OCI-M2 (cell line): ENCODE results near the gene MIDN.

Experiments
- DNase-seq: peaks from one replicate; lab custom pipeline; 2025; ENCODE audit not compliant: unreplicated experiment; lab: John Stamatoyannopoulos, UW

Gene MIDN

DNA sequence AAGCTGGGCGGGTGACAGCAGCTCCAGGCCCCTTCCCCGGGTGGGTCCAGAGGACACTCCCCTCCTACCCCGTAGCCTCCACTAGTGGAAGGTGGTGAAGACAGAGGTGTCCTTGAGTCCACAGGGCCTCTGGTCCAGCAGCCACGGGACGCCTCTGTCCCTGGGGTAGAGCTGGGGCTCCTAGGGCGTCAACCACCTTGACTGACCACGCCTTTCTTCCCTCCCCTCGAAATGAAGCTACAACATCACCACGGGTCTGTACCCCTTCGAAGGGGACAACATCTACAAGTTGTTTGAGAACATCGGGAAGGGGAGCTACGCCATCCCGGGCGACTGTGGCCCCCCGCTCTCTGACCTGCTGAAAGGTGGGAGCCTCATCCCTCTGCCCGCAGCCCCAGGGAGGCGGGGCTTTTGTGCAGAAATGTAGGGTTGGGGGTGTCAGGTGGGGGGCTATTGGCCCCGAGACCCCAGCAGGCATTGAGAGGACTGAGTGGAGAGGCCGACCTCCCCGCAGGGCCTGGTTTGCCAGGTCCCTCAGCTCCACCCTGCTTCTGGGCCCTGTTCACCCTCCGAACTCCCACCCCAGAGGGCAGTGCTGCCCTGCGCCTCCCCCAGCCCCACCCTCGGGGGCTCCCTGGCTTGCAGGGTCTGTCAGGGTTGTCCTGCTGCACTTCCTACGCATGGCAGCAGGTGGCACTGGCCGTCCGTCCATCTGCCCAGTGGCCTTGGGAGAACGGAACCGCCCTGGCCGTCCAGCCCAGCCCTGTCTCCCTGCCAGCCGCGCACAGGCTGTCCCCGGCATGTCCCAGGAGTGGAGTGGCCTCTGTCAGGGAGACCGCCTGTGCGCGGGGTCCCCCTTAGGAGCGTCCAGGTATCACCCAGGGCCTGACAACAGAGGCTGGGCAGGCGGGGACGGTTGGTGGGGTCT lies 27.1 kb upstream of the MIDN start:
- no peak for DNase-seq

GRCh38 chr19:1221904-1222255 lies 26.5 kb upstream of the MIDN start:
- DNase-seq: no peak

GRCh38 chr19:1222394-1222793 lies 26.0 kb upstream of the MIDN start:
- DNase-seq: no peak

- DNase-seq: no peak
These were observed 25.1 kb upstream of the MIDN start for GRCh38 chr19:1223018-1223855.

DNA sequence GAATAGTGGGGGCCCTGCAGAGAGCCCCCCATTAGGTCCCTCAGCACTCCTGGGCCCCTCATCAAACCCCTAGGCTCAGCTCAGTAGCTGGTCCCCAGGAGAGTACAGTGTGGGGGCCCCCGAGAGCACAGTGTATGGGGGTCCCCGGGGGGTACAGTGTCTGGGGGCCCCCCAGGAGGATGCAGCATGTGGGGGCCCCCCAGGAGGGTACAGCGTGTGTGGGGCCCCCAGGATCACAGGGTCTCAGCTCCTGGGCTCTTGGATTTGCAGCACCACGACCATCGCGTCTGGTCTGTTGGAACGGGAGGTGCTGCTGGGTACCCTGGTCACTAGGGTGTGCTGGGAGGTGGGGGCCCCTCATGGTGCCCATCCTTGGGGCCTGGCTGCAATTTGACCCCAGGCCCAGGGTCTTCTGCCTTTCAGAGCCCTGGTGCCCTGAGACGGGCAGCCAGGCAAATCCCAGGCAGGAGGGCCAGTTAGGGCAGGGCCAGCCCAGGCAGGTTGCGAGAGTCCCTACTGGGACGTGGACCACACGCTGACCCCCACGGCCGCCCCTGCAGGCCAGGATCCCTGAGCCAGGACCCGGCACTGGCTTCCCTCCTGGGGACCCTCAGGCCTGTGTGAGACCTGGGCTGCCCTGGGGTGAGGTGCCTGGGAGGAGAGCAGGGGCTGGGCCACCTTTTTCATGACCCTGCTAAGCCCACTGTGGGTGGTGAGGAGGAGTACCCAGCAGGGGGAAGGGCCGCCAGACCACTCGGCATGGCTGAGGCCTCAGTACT lies 24.1 kb upstream of the MIDN start:
- DNase-seq: no peak

- no peak for DNase-seq
These were observed 23.5 kb upstream of the MIDN start for GRCh38 chr19:1224847-1225246.

- no peak for DNase-seq
These were observed 22.8 kb upstream of the MIDN start for GRCh38 chr19:1225440-1226226.

GRCh38 chr19:1226227-1226518 lies 22.2 kb upstream of the MIDN start:
- DNase-seq: no peak

DNA sequence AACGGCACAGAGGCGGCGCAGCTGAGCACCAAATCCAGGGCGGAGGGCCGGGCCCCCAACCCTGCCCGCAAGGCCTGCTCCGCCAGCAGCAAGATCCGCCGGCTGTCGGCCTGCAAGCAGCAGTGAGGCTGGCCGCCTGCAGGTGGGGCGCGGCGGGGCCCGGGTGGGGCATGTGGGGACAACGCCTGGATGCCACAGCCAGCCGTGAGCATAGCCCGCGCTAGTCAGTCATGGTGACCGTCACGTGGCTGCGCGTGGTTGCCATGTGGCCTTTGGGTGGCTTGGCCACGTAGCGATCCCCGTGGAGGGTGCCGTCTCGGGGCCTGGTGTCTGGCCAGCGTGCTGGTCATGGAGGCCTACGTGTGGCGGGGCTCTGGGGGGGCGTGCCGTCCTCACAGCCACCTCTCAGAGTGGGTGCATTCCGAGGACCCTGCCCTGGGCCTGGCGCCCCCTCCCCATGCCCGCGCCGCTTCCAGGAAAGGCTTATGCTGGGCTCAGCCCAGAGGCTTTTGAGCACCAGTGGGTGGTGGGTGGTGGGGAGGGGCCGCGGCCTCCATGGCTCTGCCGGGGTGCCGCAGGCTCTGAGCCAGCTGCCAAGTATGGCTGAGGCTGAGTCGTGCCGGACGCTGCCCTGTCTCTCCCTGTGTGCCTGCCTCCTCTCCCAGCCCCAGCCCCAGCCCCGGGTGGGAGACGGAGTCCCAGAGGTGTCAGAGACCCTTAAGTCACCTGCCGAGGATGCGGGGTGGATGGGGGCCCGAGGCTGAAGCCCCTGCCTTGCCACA lies 21.7 kb upstream of the MIDN start:
- no peak for DNase-seq

GRCh38 chr19:1227304-1228054 lies 20.9 kb upstream of the MIDN start:
- no peak for DNase-seq

- DNase-seq: no peak
These were observed 20.0 kb upstream of the MIDN start for GRCh38 chr19:1228161-1228957.

DNA sequence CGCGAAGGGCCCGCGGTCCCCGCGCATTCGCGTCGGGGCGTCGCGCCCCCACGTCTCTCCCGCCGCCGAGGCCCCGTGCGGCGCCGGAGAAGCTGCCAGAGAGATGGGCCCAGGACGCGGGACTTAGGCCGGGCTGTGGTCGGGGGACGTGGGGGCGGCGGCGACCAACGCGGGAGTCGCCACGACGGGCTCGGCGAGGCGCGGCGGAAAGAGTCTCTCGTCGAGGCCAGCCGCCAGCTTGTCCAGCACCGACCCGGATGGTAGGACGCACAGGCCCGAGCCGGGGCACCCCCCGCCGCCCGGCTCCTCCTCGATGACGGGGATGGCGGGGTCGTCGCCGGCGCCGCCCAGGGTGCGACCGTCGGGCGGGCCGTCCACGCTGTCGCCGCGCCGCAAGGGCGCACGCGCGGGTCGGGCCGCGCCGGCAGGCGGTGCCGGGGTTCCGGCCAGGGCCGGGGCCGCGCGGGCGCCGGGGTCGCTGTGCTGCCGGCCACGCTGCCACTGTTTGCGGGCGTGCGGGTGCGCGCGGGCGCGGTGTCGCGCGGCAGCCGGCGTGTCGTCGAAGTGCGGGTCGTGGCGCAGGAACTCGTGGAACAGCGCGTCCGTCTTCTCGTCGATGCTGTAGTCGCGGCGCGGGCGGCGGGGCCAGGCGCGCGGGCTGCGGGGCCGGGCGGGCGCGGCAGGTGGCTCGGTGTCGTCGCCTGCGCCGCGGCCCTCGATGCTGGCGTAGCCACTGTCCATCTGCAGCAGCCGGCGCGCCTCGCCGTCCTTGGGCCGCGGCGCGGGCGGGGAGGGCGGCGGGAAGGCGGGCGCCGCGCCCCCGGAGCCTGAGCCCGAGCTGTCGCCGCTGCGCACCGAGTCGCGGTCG lies 19.1 kb upstream of the MIDN start:
- DNase-seq: no peak

DNA sequence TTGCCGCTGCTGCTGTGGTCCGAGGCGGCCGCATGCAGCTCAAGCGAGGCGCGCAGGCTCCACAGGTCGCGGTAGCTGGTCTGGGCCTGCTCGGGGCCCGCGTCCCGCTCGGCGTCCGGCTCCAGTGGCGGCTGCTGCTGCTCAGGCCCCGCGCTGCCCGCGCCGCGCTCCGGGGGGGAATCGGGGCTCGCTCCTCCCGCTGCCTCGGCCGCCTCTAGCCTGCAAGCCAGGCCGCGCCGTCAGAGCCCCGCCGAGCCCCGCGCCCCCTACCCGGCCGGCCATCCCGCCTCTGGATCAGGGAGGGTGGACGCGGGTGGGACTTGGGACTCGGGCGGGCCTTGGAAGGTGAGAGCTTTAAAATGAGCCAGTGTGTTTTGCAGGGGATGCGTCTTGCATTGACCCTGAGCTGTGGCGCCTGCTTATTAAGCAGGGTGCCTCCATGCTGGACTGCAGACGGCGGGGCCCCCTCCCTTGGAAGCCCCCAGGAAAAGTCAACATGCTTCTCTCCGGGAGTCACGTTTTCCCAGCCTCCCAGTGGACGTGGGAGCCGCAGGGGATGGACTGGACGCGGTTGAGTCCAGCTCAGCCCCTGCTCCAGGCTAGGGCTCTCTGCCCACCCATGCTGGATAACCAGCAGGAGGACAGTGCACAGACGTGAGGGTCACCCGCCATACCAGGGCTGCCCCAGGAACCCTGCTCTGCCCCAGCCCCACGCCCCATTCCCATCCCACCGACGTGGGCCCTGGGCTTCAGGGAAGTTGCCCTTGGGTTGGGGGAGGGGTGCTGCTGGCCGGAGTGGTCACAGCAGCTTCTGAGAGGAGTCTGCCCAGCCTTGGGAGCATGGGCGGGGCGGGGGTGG lies 18.2 kb upstream of the MIDN start:
- DNase-seq: no peak

DNA sequence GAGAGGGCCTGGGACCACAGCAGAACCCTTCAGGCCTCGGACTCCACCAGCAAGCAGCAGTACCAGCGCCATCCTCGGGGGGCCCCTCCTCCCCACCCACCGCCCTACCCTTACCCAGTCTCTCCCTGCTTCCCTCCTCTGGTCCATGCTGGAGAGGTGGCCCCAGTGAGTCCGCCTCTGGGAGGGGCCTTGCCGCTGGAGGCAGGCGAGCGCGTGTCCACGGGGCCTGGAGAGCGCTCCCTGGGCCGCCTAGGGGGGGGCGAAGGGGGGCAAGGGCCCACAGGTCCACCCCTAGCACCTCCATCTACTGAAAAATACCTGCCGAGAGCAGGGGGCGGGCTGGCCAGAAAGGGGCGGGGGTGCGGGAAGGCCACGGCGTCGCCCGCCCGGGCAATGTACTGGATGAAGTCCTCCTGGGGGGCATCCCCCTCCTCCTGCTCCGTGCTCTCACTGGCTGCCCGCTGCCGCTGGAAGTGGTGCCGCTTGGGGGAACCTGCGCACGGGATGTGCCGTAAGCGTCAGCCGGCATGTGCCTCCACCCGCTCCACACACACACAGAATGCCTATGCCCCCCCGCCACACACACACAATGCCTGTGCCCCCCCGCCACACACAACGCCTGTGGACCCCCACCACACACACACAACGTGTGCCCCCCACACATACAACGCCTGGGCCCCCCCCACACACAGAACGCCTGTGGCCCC lies 17.4 kb upstream of the MIDN start:
- no peak for DNase-seq

DNA sequence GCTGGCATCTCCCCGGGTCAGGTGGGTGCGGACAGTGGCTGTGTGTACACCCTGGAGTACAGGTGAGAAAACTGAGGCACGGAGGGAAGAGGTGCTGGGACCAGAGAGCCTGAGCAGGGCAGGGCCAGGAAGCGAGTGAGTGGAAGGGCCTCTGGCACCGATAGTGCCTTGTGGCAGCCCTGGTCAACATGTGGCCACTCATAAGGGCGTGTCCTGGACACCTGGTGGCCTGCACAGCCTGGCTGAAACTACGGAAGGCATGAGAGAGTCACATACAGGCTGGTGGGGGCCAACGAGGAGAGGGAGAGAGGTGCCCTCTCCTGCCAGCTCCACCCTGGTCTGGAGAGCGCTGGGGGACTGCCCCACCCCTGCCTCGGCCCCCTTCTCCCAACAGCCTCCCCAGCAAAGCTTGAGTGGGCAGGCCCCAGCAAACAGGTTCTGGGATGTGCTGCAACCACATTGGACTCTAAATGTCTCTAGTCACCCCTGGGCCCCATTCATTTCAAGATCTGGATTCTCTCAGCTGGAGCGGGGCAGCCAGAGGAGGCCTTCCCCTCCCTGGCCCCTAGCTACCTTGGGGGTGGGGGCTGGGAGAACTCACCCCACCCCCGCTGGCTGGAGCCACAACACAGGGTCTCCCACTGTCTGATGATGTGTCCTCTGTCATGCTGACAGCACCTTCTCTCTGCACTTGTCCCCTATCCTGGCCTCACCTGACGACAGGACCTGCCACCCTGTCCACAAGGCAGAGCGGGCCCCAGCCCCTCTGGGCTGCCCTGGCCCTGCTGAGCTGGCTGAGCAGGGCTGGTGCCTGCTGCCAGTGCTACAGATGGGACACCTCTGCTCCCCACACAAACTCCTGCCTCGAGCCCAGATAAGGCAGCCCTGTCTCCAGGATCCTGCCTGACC lies 16.4 kb upstream of the MIDN start:
- DNase-seq: no peak
